Left renal pelvis (tissue), 4 donors: ENCODE measurements around the gene TRABD. TPM values are rescaled to one million over a fixed set of nuclear protein-coding genes. Genes with fewer than 3 reads are reported as not detected.

ENCODE experiments used
- DNase-seq, 4 donors: peaks; one replicate each; pipeline ENCODE4 v3.0.0-alpha.2; 2013; ENCODE audit warnings: low read depth in 4 of 4, low spot score in 3 of 4
- polyA plus RNA-seq, 4 donors: library from polyadenylated mRNA; unstranded; fragments of 120-200 nt; gene quantifications; one replicate each; pipeline ENCODE4 v1.2.1, GENCODE V29; 2013; ENCODE audit not compliant: insufficient read length in 4 of 4

Gene TRABD
- polyA plus RNA-seq, 4 donors = 14.0 to 33.4 (median 19.3) TPM

GRCh38 chr22:50232481-50233151, 46.9 kb downstream of the TRABD start:
- no peak for DNase-seq

GRCh38 chr22:50233223-50233622, 47.5 kb downstream of the TRABD start:
- no peak for DNase-seq

- DNase-seq = no peak
Observed at GRCh38 chr22:50236731-50237409, 51.2 kb downstream of the TRABD start.

GRCh38 chr22:50238755-50239154, 53.0 kb downstream of the TRABD start:
- no peak for DNase-seq

- DNase-seq = no peak
Observed at GRCh38 chr22:50242406-50242949, 56.8 kb downstream of the TRABD start.

GRCh38 chr22:50243685-50244419, 58.1 kb downstream of the TRABD start:
- no peak for DNase-seq

GRCh38 chr22:50244420-50245213, 58.9 kb downstream of the TRABD start, which contains the start of gene TUBGCP6:
TSS of gene TUBGCP6 (minus strand) at chr22:50245023. CDS start at chr22:50244459, 564 bp downstream.
- peak; percentile 79 to 89 (median 84) for DNase-seq

- DNase-seq = no peak
Observed at GRCh38 chr22:50245214-50246072, 59.7 kb downstream of the TRABD start.

GRCh38 chr22:50246242-50247175, 60.8 kb downstream of the TRABD start:
- DNase-seq = no peak

GRCh38 chr22:50247748-50248147, 62.0 kb downstream of the TRABD start:
- DNase-seq = no peak

GRCh38 chr22:50248196-50249081, 62.7 kb downstream of the TRABD start:
- no peak for DNase-seq

Other genes starting within 250 kb of the TRABD start
- 10 to 100 TPM; 13.8 to 26.2 (median 15.3) TPM for gene PIM3, start 225.1 kb upstream of the TRABD start, polyA plus RNA-seq
- gene IL17REL, start 173.1 kb upstream of the TRABD start, polyA plus RNA-seq = under 1 TPM in 3 of 4 donors, not detected in 1; 0.04 to 0.07 (median 0.05) TPM
- under 1 TPM in 1 of 4 donors, not detected in 3; 0.05 TPM for gene TTLL8, start 127.6 kb upstream of the TRABD start, polyA plus RNA-seq
- 1 to 10 TPM in 1 of 4 donors, under 1 TPM in 3; 0.60 to 1.0 (median 0.86) TPM for gene MLC1, start 100.5 kb upstream of the TRABD start, polyA plus RNA-seq
- gene MOV10L1, start 95.9 kb upstream of the TRABD start, polyA plus RNA-seq = under 1 TPM; 0.24 to 0.75 (median 0.60) TPM
- gene PANX2, start 15.2 kb upstream of the TRABD start, polyA plus RNA-seq = 1 to 10 TPM in 2 of 4 donors, under 1 TPM in 2; 0.12 to 2.3 (median 1.2) TPM
- 10 to 100 TPM; 12.5 to 33.0 (median 16.3) TPM for gene SELENOO, start 15.1 kb downstream of the TRABD start, polyA plus RNA-seq
- gene TUBGCP6, start 59.1 kb downstream of the TRABD start, polyA plus RNA-seq = 10 to 100 TPM; 24.2 to 47.3 (median 34.6) TPM
- 10 to 100 TPM; 15.9 to 37.2 (median 20.3) TPM for gene HDAC10, start 65.4 kb downstream of the TRABD start, polyA plus RNA-seq
- 10 to 100 TPM in 3 of 4 donors, 1 to 10 TPM in 1; 9.7 to 17.7 (median 15.6) TPM for gene MAPK12, start 75.8 kb downstream of the TRABD start, polyA plus RNA-seq
- 1 to 10 TPM; 6.0 to 9.7 (median 7.9) TPM for gene MAPK11, start 84.5 kb downstream of the TRABD start, polyA plus RNA-seq
- gene PLXNB2, start 121.7 kb downstream of the TRABD start, polyA plus RNA-seq = 100 to 1,000 TPM; 126 to 249 (median 214) TPM
- 10 to 100 TPM in 3 of 4 donors, 1 to 10 TPM in 1; 9.8 to 20.1 (median 14.9) TPM for gene DENND6B, start 141.1 kb downstream of the TRABD start, polyA plus RNA-seq
- gene PPP6R2, start 157.4 kb downstream of the TRABD start, polyA plus RNA-seq = 10 to 100 TPM; 30.2 to 58.8 (median 35.4) TPM